ENCODE measurements around the gene ARHGAP44.

The ARHGAP44 gene

GRCh38 chr17:12995106-12995895 lies 206.0 kb downstream of the ARHGAP44 start:
- no peak for DNase-seq (ENCODE audit: low read depth)

- no peak for DNase-seq (ENCODE audit: low read depth)
Observed at GRCh38 chr17:12995896-12996295, 206.6 kb downstream of the ARHGAP44 start.

GRCh38 chr17:12996357-12996756 lies 207.1 kb downstream of the ARHGAP44 start:
- no peak for DNase-seq (ENCODE audit: low read depth)

- DNase-seq (ENCODE audit: low read depth), result no peak
Observed at GRCh38 chr17:12996941-12997340, 207.6 kb downstream of the ARHGAP44 start.

GRCh38 chr17:12998461-12998860 lies 209.2 kb downstream of the ARHGAP44 start:
- no peak for DNase-seq (ENCODE audit: low read depth)

- DNase-seq (ENCODE audit: low read depth), result no peak
Observed at GRCh38 chr17:12998874-12999273, 209.6 kb downstream of the ARHGAP44 start.

- no peak for DNase-seq (ENCODE audit: low read depth)
Observed at GRCh38 chr17:13000561-13000960, 211.3 kb downstream of the ARHGAP44 start.

- no peak for DNase-seq (ENCODE audit: low read depth)
Observed at GRCh38 chr17:13001991-13002615, 212.8 kb downstream of the ARHGAP44 start.

- peak; percentile 76 for DNase-seq (ENCODE audit: low read depth)
Observed at GRCh38 chr17:13002761-13003453, 213.6 kb downstream of the ARHGAP44 start.

GRCh38 chr17:13003454-13003851 lies 214.2 kb downstream of the ARHGAP44 start:
- no peak for DNase-seq (ENCODE audit: low read depth)

GRCh38 chr17:13003927-13004326 lies 214.6 kb downstream of the ARHGAP44 start:
- DNase-seq (ENCODE audit: low read depth), result no peak

GRCh38 chr17:13004336-13004735 lies 215.0 kb downstream of the ARHGAP44 start:
- DNase-seq (ENCODE audit: low read depth), result no peak

GRCh38 chr17:13005530-13005929 lies 216.2 kb downstream of the ARHGAP44 start:
- no peak for DNase-seq (ENCODE audit: low read depth)

- DNase-seq (ENCODE audit: low read depth), result no peak
Observed at GRCh38 chr17:13008461-13008860, 219.2 kb downstream of the ARHGAP44 start.

- DNase-seq (ENCODE audit: low read depth), result no peak
Observed at GRCh38 chr17:13010959-13011358, 221.7 kb downstream of the ARHGAP44 start.

GRCh38 chr17:13014801-13015200 lies 225.5 kb downstream of the ARHGAP44 start:
- no peak for DNase-seq (ENCODE audit: low read depth)

GRCh38 chr17:13016881-13017654 lies 227.8 kb downstream of the ARHGAP44 start:
- DNase-seq (ENCODE audit: low read depth), result peak; percentile 32

- DNase-seq (ENCODE audit: low read depth), result peak; percentile 100
Observed at GRCh38 chr17:13017655-13018459, 228.6 kb downstream of the ARHGAP44 start, which contains the start of gene ELAC2. TSS of gene ELAC2 (minus strand) at chr17:13018027. CDS start at chr17:13017947, 80 bp downstream.

GRCh38 chr17:13024016-13024415 lies 234.7 kb downstream of the ARHGAP44 start:
- DNase-seq (ENCODE audit: low read depth), result no peak

- DNase-seq (ENCODE audit: low read depth), result peak; percentile 72
Observed at GRCh38 chr17:13024526-13025257, 235.4 kb downstream of the ARHGAP44 start.

GRCh38 chr17:13025258-13025627 lies 235.9 kb downstream of the ARHGAP44 start:
- no peak for DNase-seq (ENCODE audit: low read depth)

All from ELR (cell line).